ENCODE measurements around the gene GPT2.
A peak's percentile ranks its signal among the peaks of the same experiment; 100 is the strongest.
"Not testable (repeated sequence)": the region's sequence is repeated elsewhere in the genome, so short reads cannot be mapped to it uniquely, and the experiment has no call there.

Gene GPT2

DNA sequence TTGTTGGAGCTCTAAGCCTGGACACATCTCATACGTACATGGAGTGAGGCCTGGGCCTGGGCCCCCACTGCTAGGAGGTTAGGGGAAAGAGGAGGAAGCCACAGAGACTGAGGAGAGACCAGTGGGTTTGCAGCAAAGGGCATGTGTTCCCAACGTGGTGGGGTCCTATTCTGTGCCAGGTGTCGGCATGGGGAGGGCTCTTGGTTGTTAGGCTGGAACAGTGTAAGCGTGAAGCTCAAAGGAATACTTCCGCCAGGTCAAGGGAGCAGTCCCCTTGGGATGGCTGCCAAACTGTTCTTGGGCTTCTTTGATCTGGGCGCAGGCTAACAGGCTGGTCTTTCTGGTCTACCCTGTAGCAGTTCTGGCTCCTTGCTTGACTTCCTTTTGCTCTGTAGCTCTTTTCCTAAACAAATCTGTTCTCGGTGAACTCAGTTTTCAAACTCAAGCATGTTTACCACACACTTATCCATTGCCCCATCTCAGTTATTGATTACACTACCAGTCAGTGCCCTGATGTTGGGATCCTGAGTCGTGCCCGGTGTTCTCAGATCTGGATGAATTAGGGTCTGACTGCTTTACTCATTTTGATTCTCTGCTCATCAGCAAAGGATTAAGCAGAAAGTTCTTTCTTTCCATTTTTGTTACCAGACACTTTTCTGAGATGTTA, 36.4 kb downstream of the GPT2 start:
- DNase-seq (ENCODE audit: low read depth in 2 of 2): no peak

DNA sequence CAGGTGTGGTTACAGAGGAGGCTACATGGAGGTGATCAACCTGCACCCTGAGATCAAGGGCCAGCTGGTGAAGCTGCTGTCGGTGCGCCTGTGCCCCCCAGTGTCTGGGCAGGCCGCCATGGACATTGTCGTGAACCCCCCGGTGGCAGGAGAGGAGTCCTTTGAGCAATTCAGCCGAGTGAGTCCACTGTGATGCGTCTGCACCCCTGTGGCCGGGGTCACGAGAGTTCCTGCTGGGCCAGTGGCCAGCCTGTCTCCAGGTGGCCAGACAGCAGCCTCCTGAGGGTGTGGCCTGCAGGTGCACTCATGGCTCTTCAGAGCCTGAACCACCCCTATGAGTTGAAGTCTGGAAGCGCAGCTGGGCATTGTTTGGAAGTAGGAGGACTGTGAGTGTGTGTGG, 38.1 kb downstream of the GPT2 start:
- DNase-seq (ENCODE audit: low read depth in 2 of 2): no peak

DNA sequence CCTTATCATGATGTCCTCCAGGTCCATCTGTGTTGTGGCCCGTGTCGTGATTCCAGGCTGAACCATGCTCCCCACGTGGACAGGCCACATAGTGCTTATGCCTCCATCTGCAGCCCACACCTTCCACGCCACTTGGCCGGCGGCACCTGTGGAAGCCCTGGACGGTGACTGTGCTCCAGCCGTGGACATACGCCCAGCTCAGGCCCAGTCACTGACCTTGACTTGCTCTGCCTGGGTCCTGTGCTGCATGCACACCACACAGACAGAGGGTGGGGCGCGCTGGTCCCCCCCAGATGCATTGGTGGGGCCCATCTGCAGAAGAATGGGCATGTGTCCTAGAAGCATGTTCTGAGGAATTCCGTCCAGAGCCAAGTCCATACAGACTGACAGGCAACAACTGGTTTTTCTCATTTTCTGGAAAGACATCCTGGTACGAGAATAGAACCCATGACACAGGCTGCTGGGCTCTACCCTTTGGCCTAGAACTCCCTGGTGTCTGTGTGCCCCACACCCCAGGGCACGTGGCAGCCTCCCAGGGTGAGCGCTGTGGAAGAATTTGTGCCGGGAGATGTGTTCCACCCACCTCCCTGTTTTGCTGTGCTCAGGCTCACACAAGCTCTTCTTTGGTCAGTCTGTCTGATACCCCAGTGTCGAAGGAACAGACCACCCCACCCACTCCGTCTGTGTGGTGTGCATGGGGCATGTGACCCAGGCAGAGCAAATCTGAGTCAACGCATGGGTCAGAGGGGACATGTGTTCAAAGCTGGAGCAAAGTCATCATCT, 39.5 kb downstream of the GPT2 start:
- no peak for DNase-seq (ENCODE audit: low read depth in 2 of 2)

DNA sequence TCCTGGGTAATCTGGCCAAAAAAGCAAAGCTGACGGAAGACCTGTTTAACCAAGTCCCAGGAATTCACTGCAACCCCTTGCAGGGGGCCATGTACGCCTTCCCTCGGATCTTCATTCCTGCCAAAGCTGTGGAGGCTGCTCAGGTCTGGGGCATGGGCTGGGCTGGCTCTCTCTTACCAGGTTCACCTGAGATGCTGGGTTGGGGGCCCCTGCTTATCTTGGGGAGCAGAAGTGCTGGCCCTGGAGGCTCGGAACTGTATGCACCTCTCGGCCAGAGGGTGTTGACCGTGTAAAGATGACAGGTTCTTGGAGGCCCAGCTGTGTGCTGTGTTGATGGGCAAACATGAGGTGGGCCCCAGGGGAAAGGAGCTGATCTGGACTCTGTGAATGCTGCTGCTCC, 40.2 kb downstream of the GPT2 start:
- no peak for DNase-seq (ENCODE audit: low read depth in 2 of 2)

DNA sequence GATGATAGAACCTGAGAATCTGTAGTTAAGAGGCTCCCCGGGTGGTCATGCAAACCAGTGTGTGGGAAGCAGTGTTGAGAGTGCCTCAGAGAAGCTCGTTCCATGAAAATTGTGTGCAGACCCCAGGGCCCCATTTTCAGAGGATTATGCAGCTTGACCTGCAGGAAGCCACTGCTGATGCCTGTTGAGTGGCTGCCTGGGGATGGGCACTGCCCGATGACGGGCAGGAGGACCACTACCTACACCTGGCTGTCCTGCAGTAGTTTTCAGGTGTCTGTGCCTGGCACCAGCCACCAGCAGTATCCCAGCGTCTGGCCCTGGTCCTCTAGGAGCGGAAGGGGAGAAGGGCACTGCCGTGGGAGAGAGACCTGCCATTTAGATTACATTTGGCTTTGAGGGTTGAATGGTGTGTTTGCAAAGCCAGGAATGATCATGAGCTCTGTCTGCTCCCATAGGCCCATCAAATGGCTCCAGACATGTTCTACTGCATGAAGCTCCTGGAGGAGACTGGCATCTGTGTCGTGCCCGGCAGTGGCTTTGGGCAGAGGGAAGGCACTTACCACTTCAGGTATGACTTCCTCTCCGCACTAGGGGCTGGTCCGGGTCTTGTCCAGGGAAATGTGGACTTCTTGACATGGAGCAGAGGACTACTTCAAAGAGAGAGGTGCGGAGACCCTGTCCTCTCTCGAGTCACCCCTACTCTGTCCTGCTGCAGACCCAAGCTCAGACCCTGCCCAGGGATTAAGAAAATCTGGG, 42.5 kb downstream of the GPT2 start:
- no peak for DNase-seq (ENCODE audit: low read depth in 2 of 2)

DNA sequence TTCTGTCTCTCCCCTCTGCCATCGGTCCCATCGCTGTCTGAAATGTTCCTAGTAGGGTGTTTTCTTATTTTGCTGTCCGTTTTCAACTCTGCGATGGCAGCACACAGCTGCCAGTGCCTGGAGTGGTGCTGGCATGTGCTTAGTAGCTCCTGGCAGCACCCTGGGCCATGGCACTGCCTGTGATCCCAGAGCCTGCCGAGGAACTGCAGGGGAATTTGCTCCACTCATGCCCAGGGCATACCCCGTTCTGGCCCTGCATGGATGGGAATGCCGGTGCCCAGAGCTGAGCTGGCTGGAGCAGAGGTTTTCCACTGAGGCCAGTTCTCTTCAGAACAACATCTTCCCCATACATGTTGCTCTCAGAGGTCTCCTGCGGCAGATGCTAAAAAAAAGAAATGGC, 43.1 kb downstream of the GPT2 start:
- no peak for DNase-seq (ENCODE audit: low read depth in 2 of 2)

DNA sequence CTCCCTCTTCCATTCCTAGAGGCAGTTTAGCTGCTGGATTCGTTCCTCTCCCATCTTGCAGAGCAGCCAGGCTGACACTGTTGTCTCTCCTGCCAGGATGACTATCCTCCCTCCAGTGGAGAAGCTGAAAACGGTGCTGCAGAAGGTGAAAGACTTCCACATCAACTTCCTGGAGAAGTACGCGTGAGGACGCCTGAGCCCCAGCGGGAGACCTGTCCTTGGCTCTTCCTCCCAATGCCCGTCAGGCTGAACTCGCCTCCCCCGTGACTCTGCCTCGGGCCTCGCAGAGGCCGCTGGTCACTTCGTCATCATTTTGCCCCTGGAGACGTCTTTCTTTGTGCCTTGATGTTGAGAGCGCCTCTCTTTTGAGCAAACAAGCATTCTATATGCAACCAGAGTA, 44.6 kb downstream of the GPT2 start:
- DNase-seq (ENCODE audit: low read depth in 2 of 2): no peak

DNA sequence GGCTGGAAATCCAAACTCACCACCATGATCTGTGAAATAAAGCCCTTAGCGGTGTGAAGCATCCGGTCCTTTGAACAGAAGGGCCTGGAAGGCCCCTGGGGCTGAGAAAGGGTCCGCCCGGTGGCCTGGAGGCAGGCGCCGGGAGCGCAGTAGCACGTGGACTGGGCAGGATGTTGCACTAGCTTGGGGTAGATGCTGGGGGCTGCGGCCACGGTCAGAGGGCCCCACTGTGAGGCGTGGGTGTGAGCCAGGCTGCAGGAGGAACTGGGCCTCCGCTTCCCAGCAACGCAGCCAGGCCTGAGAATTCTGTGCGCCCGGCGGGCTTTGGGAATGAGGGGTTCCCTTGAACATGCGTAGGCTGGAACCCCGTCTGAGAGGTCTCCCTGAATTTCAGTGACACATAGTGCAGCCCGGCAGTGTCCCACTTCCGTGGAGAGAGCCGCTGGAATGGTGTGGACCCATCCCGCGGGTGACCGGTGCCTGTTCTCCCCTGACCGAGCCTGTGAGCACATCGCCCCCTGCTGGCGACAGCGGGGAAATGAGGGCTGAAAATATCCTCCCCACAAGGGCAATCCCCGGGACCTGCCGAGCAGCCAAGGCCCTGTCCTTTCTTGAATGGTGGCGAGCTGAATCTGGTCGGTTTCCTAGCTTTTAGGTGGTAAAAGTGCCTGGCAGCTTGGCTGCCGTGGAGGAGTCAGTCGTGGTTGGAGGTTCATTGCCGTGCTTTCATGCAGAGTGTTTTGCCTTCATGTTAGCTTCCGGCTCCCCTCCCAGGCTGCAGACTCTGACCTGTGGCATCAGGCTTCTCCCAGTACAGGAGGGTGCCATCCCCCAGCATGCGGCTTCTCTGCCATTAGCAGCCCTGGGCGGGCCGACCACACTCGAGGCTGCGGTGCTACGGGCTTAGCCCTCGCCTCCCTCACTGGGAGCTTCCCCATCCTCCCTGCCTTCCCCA, 45.5 kb downstream of the GPT2 start:
- DNase-seq (ENCODE audit: low read depth in 2 of 2): peak; percentile 6 to 9

DNA sequence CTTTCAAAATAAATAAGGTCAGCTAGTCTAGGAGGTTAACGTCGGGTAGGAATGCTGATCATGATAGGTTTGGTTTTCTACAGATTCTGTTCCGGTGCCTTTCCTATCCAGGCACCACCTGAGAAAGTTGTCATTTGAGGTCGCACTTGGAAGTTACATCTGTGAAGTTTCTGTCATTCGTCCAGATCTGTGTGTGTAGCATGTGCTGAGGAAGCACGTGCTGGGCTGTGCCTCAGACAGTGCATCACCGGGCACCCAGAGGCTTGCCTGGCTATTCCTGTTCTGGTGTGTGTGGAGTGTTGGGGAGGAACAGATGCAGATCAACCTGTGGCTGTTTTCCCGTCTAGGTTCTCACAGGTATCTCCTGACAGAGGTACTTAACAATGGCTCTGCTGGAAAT, 46.7 kb downstream of the GPT2 start:
- DNase-seq (ENCODE audit: low read depth in 2 of 2): no peak

DNA sequence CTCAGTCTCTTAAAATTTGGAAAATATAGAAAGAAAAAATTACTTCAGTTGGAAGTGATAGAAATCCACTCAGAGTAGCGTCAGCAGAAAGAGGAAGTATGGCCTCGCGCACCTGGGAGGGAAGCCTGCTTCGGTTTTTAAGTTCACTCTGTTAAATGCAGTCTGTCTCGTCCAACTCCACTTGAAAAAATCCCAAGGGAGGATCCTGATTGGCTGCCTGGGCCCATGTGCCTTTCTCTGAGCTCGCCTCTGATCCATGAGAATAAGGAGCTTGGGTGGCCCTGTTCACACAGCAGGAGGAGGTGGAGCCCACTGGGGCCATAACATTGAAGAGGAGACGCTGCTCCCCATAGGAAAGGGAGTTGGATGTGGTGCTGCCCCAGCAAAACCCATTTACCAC, 48.6 kb downstream of the GPT2 start:
- no peak for DNase-seq (ENCODE audit: low read depth in 2 of 2)

DNA sequence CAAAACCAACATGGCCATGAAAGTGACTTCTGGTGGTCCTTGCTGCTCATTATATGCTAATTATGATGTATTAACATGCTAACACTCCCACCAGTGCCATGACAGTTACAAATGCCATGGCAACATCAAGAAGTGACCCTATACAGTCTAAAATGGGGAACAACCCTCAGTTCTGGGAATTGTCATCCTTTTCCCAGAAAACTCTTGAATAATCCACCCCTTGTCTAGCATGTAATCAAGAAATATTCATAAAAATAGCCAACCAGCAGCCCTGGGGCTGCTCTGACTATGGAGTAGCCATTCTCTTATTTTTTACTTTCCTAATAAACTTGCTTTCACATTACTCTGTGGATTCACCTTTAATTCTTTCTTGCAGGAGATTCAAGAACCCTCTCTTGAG, 53.4 kb downstream of the GPT2 start:
- DNase-seq (ENCODE audit: low read depth in 2 of 2): no peak

DNA sequence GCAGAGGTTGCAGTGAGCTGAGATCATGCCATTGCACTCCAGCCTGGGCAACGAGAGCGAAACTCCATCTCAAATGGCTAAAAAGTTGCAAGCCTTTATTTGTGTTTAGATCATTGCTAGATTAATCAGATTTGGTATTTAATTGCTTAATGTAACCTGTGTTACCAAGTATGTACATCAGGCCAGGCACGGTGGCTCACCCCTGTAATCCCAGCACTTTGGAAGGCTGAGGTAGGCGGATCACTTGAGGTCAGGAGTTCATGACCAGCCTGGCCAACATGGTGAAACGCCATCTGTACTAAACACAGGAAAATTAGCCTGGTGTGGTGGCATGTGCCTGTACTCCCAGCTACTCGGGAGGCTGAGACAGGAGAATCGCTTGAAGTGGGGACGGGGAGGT, 60.6 kb downstream of the GPT2 start:
- not testable (repeated sequence) for DNase-seq (ENCODE audit: low read depth in 2 of 2)

DNA sequence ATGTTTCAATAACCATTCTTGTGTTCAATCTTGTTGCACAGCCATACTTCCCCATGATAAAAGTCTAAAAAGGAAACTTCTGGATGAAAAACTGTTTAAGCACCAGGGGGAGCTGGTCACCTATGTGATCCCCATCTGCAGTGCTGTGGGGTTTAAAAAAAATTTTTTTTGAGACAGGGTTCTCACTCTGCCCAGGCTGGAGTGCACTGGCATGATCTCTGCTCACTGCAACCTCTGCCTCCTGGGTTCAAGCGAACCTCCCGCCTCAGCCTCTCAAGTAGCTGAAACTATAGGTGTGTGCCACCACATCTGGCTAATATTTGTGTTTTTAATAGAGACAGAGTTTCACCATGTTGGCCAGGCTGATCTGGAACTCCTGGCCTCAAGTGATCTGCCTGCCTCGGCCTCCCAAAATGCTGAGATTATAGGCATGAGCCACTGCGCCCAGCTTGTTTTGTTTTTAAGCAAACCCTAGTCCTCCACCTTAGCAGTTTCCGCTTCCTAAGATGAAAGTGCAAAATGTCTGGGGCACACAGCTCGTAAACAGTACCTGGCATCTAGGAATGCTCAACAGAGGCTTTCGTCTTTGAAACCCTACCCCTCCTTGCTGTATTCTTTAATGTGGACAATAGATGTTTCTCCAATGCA, 63.9 kb downstream of the GPT2 start:
- DNase-seq (ENCODE audit: low read depth in 2 of 2): peak in 1 of 2 experiments; percentile 11

DNA sequence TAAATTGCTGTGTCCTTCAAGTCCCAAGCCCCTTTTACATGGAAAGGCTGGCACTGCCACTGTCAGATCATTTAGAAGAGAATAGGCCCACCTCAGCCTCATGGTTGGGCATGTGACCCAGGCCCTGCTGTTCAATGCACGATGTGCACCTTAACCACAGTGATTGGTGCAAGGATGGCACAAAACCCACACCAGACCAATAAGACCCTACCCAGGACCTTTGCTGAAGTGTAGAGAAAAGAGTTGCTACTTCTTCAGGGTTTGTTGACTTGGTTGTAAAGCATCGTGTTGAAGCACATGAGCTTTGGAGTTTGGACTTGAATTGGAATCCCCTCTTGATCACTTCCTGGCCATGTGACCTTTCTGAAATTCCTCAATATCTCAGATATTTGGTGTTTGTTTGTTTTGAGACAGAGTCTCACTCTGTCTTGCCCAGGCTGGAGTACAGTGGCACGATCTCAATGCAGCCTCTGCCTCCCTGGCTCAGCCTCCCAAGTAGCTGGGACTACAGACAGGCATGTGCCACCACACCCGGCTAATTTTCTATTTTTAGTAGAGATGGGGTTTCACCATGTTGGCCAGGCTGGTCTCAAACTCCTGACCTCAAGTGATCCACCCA, 64.5 kb downstream of the GPT2 start:
- DNase-seq (ENCODE audit: low read depth in 2 of 2): no peak

DNA sequence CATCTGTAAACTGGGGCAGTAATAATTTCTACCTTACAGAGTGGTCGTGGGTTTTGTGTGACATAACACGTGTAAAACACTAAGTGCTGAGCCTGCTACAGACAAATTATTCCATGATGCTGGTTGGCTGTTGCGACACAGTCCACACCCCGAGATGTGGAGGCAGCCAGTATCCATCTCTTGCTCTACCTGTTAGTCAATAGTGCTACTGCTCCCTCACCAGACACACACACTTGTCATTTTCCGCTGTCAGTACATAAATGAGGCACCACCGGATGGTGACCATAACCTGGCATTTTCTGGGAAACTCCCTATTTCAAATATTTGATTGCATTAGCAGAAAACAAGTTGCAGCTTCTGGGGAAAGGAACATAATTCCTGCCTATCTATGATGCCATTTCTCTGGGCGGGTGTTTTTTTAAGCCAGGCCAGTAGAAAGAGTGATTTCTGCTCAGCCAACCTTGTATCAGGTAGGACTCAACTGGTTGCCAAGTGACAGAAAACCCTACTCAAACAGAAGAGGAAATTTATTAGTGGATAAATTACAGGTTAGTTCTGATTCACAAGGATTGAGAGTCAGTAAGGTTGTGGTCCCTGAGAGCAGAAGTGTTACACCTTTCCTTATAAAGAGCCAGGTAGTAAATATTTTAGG, 65.2 kb downstream of the GPT2 start:
- no peak for DNase-seq (ENCODE audit: low read depth in 2 of 2)

DNA sequence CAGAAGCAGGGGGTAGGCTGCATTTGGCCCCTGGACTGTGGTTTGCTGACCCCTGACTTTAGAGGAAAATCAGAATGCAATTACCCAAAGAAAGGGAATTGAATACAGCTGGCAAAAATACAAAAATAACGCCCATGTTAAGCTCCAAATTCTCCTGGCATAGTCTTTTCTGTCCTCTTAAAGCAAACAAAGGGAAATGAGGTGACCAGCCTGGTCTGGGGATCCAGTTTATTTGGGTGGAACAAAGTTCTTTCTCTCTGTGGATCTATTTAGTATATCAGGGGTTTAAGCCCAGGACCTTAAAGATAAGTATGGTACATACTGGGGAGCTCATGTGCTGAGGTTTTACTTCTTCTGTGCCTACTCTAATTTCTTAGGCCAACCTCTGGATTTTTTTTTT, 65.8 kb downstream of the GPT2 start:
- DNase-seq (ENCODE audit: low read depth in 2 of 2): no peak

DNA sequence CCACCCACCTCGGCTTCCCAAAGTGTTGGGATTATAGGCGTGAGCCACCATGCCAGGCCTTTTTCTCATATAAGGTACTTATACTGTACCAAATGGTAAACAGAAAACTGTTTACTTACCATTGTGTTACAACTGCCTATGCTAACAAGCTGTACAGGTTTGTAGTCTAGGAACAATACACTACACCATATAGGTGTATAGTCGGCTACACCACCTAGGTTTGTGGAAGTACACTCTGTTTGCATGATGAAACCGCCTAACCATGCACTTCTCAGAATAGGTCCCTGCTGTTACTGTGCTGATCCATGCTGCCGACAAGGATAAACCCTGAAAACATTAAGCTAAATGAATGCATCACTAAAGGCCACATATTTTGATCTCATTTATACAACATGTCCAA, 70.4 kb downstream of the GPT2 start:
- no peak for DNase-seq (ENCODE audit: low read depth in 2 of 2)

DNA sequence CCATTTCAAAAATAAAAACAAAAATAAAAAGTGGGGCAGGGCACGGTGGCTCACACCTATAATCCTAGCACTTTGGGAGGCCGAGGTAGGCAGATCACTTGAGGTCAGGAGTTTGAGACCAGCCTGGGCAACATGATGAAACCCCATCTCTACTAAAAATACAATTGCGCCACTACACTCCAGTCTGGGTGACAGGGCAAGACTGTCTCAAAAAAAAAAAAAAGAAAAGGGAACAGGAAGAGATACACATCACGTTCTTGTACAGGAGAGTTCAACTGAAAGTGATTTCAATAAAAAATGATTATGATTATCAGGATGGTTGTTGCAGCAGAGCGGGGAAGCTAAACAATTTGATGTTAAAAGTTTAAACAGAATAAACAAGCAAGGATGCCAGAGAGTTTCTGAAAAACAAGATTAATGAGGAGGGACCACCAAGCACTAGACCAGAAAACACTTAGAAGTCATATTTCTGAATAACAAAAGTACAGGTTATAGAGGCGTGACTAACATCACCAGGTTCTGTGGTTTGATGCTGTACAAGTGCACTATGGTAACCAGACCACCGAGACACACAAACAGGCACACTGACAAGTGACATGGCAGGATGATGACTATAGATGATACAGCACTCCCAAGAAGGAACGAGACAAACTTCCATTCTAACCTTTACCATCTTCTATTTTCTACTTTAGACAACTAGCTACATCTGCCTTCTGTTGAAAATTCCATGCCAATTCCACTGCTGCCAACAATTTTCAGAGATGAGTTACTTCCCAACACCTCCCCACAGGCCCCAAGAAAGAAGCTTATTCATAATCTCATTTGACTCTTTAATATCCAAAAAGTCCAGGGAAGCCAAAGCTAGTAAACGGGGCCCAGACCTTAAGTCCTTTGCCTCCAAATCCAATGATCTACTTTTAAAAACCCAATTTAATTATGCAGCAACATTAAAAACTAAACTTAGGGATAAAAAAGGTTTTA, 77.5 kb downstream of the GPT2 start:
- no peak for DNase-seq (ENCODE audit: low read depth in 2 of 2)

DNA sequence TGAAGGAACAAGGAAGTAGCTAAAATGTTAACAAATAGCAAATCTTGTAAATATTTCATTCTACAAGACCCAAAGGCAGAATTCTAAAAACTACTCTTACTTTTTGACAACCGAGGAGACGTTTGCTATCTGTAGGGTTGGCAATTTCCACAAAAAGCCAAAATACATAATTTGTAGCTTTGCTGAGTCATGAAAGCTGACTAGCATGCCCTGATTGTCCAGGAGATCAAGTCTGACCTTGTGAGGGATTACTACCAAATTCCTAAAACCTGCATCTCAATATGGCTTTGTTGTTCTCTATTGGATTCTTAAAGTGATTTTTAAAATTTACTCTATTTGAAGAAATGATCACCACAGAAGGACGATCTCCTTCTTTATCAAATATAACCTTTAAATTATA, 78.5 kb downstream of the GPT2 start:
- no peak for DNase-seq (ENCODE audit: low read depth in 2 of 2)
